Measurements from ENCODE around the gene SUDS3. TPM values are rescaled to one million over a fixed set of nuclear protein-coding genes. Genes with fewer than 3 reads are reported as not detected.

The SUDS3 gene
- total RNA-seq, 1 experiment from 2014 or later: 50.7 TPM

DNA sequence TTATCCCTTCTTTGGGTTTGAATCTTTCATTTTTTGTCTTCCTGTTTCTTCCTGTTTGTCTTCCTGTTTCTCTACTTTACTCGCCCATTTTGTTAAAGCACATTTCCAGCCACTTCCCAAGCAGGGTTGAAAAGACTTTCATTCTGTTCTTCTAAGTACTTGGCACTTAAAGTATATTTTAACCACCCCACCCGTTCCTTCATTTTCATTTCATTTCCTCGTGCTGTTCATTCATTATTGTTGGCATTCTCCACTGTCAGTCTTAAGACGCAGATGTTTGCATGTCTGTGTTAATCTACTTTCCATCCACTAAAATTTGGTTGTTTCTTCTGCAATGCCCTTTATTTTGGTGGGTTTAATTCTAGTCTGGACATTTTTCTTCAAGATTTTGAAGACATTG, 49.0 kb downstream of the SUDS3 start:
- H3K27ac ChIP-seq: no peak overlapping the region
- no peaks in the 10 kb centered on the region for H3K9me3 ChIP-seq (ENCODE audit: insufficient read depth, low read depth)
- POLR2A ChIA-PET (ENCODE audit: unreplicated experiment): no interaction called here
- no peaks in the 10 kb centered on the region for H3K27me3 ChIP-seq (ENCODE audit: insufficient read depth, low read depth)
- no peak overlapping the region for H2AFZ ChIP-seq
- no peaks in the 10 kb centered on the region for H3K79me2 ChIP-seq (ENCODE audit: low read depth)
- no peaks in the 10 kb centered on the region for H3F3A ChIP-seq (ENCODE audit: insufficient read depth, low read depth)
- no peak overlapping the region for H3K4me2 ChIP-seq
- DNase-seq: no peak
- CTCF ChIA-PET: no interaction called here
- TF ChIP-seq, protein P1, sequence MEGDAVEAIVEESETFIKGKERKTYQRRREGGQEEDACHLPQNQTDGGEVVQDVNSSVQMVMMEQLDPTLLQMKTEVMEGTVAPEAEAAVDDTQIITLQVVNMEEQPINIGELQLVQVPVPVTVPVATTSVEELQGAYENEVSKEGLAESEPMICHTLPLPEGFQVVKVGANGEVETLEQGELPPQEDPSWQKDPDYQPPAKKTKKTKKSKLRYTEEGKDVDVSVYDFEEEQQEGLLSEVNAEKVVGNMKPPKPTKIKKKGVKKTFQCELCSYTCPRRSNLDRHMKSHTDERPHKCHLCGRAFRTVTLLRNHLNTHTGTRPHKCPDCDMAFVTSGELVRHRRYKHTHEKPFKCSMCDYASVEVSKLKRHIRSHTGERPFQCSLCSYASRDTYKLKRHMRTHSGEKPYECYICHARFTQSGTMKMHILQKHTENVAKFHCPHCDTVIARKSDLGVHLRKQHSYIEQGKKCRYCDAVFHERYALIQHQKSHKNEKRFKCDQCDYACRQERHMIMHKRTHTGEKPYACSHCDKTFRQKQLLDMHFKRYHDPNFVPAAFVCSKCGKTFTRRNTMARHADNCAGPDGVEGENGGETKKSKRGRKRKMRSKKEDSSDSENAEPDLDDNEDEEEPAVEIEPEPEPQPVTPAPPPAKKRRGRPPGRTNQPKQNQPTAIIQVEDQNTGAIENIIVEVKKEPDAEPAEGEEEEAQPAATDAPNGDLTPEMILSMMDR (conservative IDR thresholded peaks at IDR 0.05): no peak
- TF ChIP-seq EZH2 (IDR thresholded peaks at IDR 0.05; ENCODE audit: low read depth): no peak
- BruUV-seq (replicated peaks): no TSS peak
- intact Hi-C loops (cut with micrococcal nuclease; ENCODE audit: unreplicated experiment): no loop called here
- peaks cover 11% of the 10 kb centered on the region for H3K4me1 ChIP-seq (replicated peaks; ENCODE audit: insufficient read depth)
- H3K36me3 ChIP-seq (ENCODE audit: low read depth): no peaks in the 10 kb centered on the region
- no peak overlapping the region for H3K4me3 ChIP-seq
- H3K9me2 ChIP-seq (ENCODE audit: insufficient read depth): no peaks in the 10 kb centered on the region
- H4K20me1 ChIP-seq (ENCODE audit: insufficient read depth): no peaks in the 10 kb centered on the region

DNA sequence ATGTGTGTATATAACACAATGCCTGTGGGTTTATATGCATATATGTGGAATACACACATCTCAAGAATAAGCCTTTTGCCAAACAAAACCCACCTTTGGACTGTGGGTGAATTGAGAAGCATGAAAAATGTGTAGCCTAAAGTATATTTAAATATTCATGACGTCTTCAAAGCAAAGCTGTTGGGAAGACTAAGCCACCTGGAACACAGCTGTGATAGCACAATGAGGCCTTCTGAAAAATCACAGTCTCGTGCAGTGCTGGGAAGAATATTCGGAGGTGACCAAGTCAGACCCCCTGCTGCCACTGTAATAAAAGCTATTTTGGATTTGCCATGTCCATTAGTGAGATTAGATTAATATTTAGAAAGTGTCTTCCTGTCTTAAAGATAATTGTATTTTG, 51.5 kb downstream of the SUDS3 start:
- H3K4me3 ChIP-seq: no peak overlapping the region
- no peak overlapping the region for H3K4me2 ChIP-seq
- peaks cover 3% of the 10 kb centered on the region for H3K4me1 ChIP-seq (replicated peaks; ENCODE audit: insufficient read depth)
- no peaks in the 10 kb centered on the region for H3K9me2 ChIP-seq (ENCODE audit: insufficient read depth)
- no peak overlapping the region for H2AFZ ChIP-seq
- intact Hi-C loops (cut with micrococcal nuclease; ENCODE audit: unreplicated experiment): no loop called here
- TF ChIP-seq EZH2 (IDR thresholded peaks at IDR 0.05; ENCODE audit: low read depth): no peak
- TF ChIP-seq, protein P1 (conservative IDR thresholded peaks at IDR 0.05): no peak
- no peaks in the 10 kb centered on the region for H3K36me3 ChIP-seq (ENCODE audit: low read depth)
- H3K27ac ChIP-seq: no peak overlapping the region
- DNase-seq: no peak
- no peaks in the 10 kb centered on the region for H3K79me2 ChIP-seq (ENCODE audit: low read depth)
- H3F3A ChIP-seq (ENCODE audit: insufficient read depth, low read depth): no peaks in the 10 kb centered on the region
- H3K27me3 ChIP-seq (ENCODE audit: insufficient read depth, low read depth): no peaks in the 10 kb centered on the region
- CTCF ChIA-PET: no interaction called here
- no peaks in the 10 kb centered on the region for H4K20me1 ChIP-seq (ENCODE audit: insufficient read depth)
- POLR2A ChIA-PET (ENCODE audit: unreplicated experiment): no interaction called here
- no peaks in the 10 kb centered on the region for H3K9me3 ChIP-seq (ENCODE audit: insufficient read depth, low read depth)
- BruUV-seq (replicated peaks): no TSS peak

DNA sequence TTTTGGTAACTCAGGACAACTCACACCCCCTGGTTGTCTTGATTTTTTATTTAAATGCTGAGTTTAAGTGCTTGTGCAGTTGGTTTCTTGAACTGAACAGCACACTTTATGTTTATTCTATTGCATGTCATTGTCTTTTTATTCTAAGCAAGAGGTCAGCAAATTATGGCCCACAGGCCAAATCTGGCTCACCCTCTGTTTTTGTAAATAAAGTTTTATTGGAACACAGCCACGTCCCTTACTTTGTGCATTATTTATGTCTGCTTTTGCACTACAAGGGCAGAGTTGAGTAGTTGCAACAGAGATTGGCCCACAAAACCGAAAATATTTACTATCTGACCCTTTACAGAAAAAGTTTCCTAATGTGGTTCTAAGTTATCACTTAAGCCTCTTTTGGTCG, 52.3 kb downstream of the SUDS3 start:
- H3K4me2 ChIP-seq: no peak overlapping the region
- no peaks in the 10 kb centered on the region for H3K79me2 ChIP-seq (ENCODE audit: low read depth)
- BruUV-seq (replicated peaks): no TSS peak
- H3K36me3 ChIP-seq (ENCODE audit: low read depth): no peaks in the 10 kb centered on the region
- no peak for TF ChIP-seq EZH2 (IDR thresholded peaks at IDR 0.05; ENCODE audit: low read depth)
- TF ChIP-seq, protein P1 (conservative IDR thresholded peaks at IDR 0.05): no peak
- H3K27ac ChIP-seq: no peak overlapping the region
- H4K20me1 ChIP-seq (ENCODE audit: insufficient read depth): no peaks in the 10 kb centered on the region
- ChIA-PET POLR2A (ENCODE audit: unreplicated experiment) (no interaction called here), CTCF (no interaction called here)
- H3K9me2 ChIP-seq (ENCODE audit: insufficient read depth): no peaks in the 10 kb centered on the region
- intact Hi-C loops (cut with micrococcal nuclease; ENCODE audit: unreplicated experiment): no loop called here
- no peaks in the 10 kb centered on the region for H3F3A ChIP-seq (ENCODE audit: insufficient read depth, low read depth)
- H3K9me3 ChIP-seq (ENCODE audit: insufficient read depth, low read depth): no peaks in the 10 kb centered on the region
- no peak overlapping the region for H2AFZ ChIP-seq
- H3K4me1 ChIP-seq (replicated peaks; ENCODE audit: insufficient read depth): no peaks in the 10 kb centered on the region
- no peak for DNase-seq
- no peak overlapping the region for H3K4me3 ChIP-seq
- 0 out of 2 replicates have a peak, but pooled peaks cover 5% of the 10 kb centered on the region for H3K27me3 ChIP-seq (ENCODE audit: insufficient read depth, low read depth)

Data from PC-9 (cell line).